Loucy (cell line): ENCODE measurements around the gene PPP1R9B.

Experiments
- EZH2phosphoT487 ChIP-seq: fragments of 200-600 bp; IDR thresholded peaks from 2 replicates; pipeline ENCODE4 v1.6.1; 2018; ENCODE audit warnings: antibody characterized with exemption, mild to moderate bottlenecking, moderate library complexity, borderline replicate concordance
- TF ChIP-seq, protein P1 (sequence below): fragments of 200-600 bp; sonication (generic); conservative IDR thresholded peaks from 2 replicates; pipeline ENCODE4 v1.5.1; 2014; ENCODE audit warnings: mild to moderate bottlenecking, antibody characterized with exemption, low read length

DNA sequence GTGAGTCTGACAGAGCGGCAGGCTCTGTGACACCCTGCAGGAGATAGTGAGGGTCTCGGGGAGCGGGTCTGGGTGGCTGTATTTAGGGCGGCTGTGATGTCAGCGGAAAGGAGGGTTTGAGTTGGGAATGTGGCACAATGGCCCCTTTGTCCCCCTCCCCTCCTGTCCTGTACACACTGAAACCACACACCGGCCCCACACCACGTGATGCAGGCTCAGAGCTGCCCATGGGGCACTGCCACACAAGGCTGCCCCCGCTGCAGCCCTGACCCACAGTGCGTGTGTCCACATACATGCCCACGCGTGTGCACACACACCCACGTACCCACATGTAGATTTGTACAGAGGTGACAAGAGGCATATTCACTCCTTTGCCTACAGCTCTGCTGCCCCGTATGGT is 30.7 kb upstream of the PPP1R9B start:
- TF ChIP-seq, protein P1, sequence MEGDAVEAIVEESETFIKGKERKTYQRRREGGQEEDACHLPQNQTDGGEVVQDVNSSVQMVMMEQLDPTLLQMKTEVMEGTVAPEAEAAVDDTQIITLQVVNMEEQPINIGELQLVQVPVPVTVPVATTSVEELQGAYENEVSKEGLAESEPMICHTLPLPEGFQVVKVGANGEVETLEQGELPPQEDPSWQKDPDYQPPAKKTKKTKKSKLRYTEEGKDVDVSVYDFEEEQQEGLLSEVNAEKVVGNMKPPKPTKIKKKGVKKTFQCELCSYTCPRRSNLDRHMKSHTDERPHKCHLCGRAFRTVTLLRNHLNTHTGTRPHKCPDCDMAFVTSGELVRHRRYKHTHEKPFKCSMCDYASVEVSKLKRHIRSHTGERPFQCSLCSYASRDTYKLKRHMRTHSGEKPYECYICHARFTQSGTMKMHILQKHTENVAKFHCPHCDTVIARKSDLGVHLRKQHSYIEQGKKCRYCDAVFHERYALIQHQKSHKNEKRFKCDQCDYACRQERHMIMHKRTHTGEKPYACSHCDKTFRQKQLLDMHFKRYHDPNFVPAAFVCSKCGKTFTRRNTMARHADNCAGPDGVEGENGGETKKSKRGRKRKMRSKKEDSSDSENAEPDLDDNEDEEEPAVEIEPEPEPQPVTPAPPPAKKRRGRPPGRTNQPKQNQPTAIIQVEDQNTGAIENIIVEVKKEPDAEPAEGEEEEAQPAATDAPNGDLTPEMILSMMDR: no peak
- TF ChIP-seq EZH2phosphoT487: no peak
